Panc1 (cell line): ENCODE results near the gene KIF26B.

ENCODE experiments used
- CTCF ChIP-seq: fragments of 450-650 bp; IDR thresholded peaks from 2 replicates; pipeline ENCODE4 v1.5.1; 2017; ENCODE audit warnings: mild to moderate bottlenecking
- POLR2AphosphoS5 ChIP-seq: IDR thresholded peaks from 2 replicates; pipeline ENCODE4 v1.6.1; 2012; ENCODE audit warnings: mild to moderate bottlenecking, low read depth, low read length, moderate library complexity
- SIN3A ChIP-seq: IDR thresholded peaks from 2 replicates; pipeline ENCODE4 v1.6.1; 2012; ENCODE audit warnings: low read depth, mild to moderate bottlenecking, low read length, moderate library complexity, borderline replicate concordance; ENCODE audit not compliant: insufficient read depth

GRCh38 chr1:245578308-245578707 is 423.5 kb downstream of the KIF26B start:
- no peak for TF ChIP-seq CTCF
- no peak for TF ChIP-seq POLR2AphosphoS5
- TF ChIP-seq SIN3A: no peak
